ENCODE results near the gene PAM. TPM values are rescaled to one million over a fixed set of nuclear protein-coding genes. Genes with fewer than 3 reads are reported as not detected.
"Not testable (repeated sequence)": the region's sequence is repeated elsewhere in the genome, so short reads cannot be mapped to it uniquely, and the experiment has no call there.

Gene PAM
- total and polyA plus RNA-seq, 3 donors from 2014 or later, result 65.5 to 92.5 (median 77.5) TPM

GRCh38 chr5:103036601-103037000 is 281.5 kb downstream of the PAM start:
- no peak for DNase-seq
- Histone ChIP-seq H3K36me3 (ENCODE audit: low read depth, missing control alignments) (no peaks in the 10 kb centered on the region), H3K9me3 (no peaks in the 10 kb centered on the region), H3K4me1 (no peaks in the 10 kb centered on the region), H3K4me3 (no peak overlapping the region), H3K27ac (no peak overlapping the region), H3K27me3 (no peaks in the 10 kb centered on the region)
- WGBS, 2 donors, result 92 to 95% methylated on average over 2 of the region's 2 CpGs
- intact Hi-C loops (cut with DNase I; ENCODE audit: low total_unique reads), result no loop called here
- TF ChIP-seq POLR2A (IDR thresholded peaks at IDR 0.05), result no peak
- no peak for TF ChIP-seq CTCF (IDR thresholded peaks at IDR 0.05)

- Histone ChIP-seq H3K27me3 (no peaks in the 10 kb centered on the region), H3K4me3 (no peak overlapping the region), H3K9me3 (no peaks in the 10 kb centered on the region), H3K36me3 (ENCODE audit: low read depth, missing control alignments) (no peaks in the 10 kb centered on the region), H3K27ac (no peak overlapping the region), H3K4me1 (no peaks in the 10 kb centered on the region)
- intact Hi-C loops (cut with DNase I; ENCODE audit: low total_unique reads), result no loop called here
- no peak for TF ChIP-seq POLR2A (IDR thresholded peaks at IDR 0.05)
- no peak for TF ChIP-seq CTCF (IDR thresholded peaks at IDR 0.05)
- DNase-seq, result no peak
- 67 to 82% methylated on average over 4 of the region's 4 CpGs for WGBS, 2 donors
Measured at GRCh38 chr5:103037673-103038455, 282.8 kb downstream of the PAM start.

GRCh38 chr5:103041071-103041676 is 286.1 kb downstream of the PAM start:
- no peaks in the 10 kb centered on the region for H3K27me3 ChIP-seq
- H3K4me1 ChIP-seq, result no peaks in the 10 kb centered on the region
- no peaks in the 10 kb centered on the region for H3K36me3 ChIP-seq (ENCODE audit: low read depth, missing control alignments)
- no peak for TF ChIP-seq POLR2A (IDR thresholded peaks at IDR 0.05)
- peak in 2 of 3 experiments; percentile 17 to 38 for TF ChIP-seq CTCF (IDR thresholded peaks at IDR 0.05)
- intact Hi-C loops (cut with DNase I; ENCODE audit: low total_unique reads), result no loop called here
- no peak overlapping the region for H3K27ac ChIP-seq
- no peak for DNase-seq
- WGBS, 2 donors, result 45 to 50% methylated on average over 4 of the region's 4 CpGs
- H3K4me3 ChIP-seq, result no peak overlapping the region
- no peaks in the 10 kb centered on the region for H3K9me3 ChIP-seq

- DNase-seq; H3K27ac ChIP-seq; H3K36me3 ChIP-seq (ENCODE audit: low read depth, missing control alignments); intact Hi-C loops (cut with DNase I; ENCODE audit: low total_unique reads); H3K27me3 ChIP-seq; H3K4me3 ChIP-seq; H3K4me1 ChIP-seq; H3K9me3 ChIP-seq: not testable (repeated sequence)
- WGBS, 2 donors, result 92 to 97% methylated on average over 22 of the region's 22 CpGs
Measured at GRCh38 chr5:103046706-103047105, 291.6 kb downstream of the PAM start.

- no peaks in the 10 kb centered on the region for H3K27me3 ChIP-seq
- H3K4me1 ChIP-seq, result no peaks in the 10 kb centered on the region
- no peaks in the 10 kb centered on the region for H3K36me3 ChIP-seq (ENCODE audit: low read depth, missing control alignments)
- H3K4me3 ChIP-seq, result no peak overlapping the region
- TF ChIP-seq POLR2A (IDR thresholded peaks at IDR 0.05) (no peak), CTCF (IDR thresholded peaks at IDR 0.05) (no peak)
- WGBS, 2 donors, result 83 to 89% methylated on average over 7 of the region's 7 CpGs
- intact Hi-C loops (cut with DNase I; ENCODE audit: low total_unique reads), result no loop called here
- DNase-seq, result no peak
- no peak overlapping the region for H3K27ac ChIP-seq
- H3K9me3 ChIP-seq, result no peaks in the 10 kb centered on the region
Measured at GRCh38 chr5:103057208-103058130, 302.4 kb downstream of the PAM start.

All from testis (tissue), 3 donors.